ENCODE results near the gene CCDC57.
"Not testable (repeated sequence)": the region's sequence is repeated elsewhere in the genome, so short reads cannot be mapped to it uniquely, and the experiment has no call there.

CCDC57 gene

GRCh38 chr17:82184761-82185160 lies 27.9 kb downstream of the CCDC57 start:
- Mint-ChIP-seq H3K27ac (no peak overlapping the region), H3K36me3 (ENCODE audit: low read depth) (peaks cover 61% of the 10 kb centered on the region), H3K4me1 (ENCODE audit: low read depth) (no peaks in the 10 kb centered on the region), H3K27me3 (no peaks in the 10 kb centered on the region), H3K4me3 (no peak overlapping the region), H3K9me3 (no peaks in the 10 kb centered on the region)
- intact Hi-C loops (cut with micrococcal nuclease), result no loop called here

DNA sequence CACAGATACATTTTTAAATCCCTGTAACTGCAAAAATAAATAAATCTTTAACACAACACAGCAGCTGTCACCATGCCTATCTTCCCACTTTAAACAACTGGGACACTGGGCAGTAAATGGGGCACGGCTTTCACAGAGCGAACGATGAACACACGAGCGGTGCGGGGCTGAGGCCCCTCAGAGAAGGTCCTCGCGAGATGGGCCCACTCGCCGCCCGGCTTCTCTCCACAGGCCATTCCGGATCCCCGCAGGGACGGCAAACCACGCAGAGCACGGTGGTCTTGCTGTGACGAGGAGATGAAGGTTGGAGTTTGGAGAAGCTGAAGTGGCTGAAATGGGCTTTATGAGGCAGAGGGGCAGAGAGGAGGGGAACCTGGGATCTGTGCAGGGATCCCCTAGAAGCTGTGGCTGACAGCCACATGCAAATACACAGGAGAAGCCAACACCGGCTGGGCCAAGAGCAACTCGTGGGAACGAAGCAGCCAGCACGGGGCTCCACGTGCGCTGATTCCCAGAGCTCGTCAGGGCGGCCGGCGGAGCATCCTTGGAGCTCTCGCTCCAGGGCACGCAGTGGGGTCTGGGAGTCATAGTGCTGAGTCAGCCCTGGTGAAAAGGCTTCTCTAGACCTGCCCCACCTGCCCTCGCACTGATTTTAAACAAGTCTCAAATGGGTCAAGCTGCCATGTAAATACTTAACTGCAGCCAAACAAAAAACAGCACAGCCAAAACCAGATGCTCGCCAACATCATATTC lies 31.7 kb downstream of the CCDC57 start:
- Mint-ChIP-seq H3K36me3 (ENCODE audit: low read depth) (peaks cover 78% of the 10 kb centered on the region), H3K4me3 (no peak overlapping the region), H3K4me1 (ENCODE audit: low read depth) (no peaks in the 10 kb centered on the region), H3K27me3 (no peaks in the 10 kb centered on the region), H3K27ac (no peak overlapping the region), H3K9me3 (no peaks in the 10 kb centered on the region)
- intact Hi-C loops (cut with micrococcal nuclease), result no loop called here

DNA sequence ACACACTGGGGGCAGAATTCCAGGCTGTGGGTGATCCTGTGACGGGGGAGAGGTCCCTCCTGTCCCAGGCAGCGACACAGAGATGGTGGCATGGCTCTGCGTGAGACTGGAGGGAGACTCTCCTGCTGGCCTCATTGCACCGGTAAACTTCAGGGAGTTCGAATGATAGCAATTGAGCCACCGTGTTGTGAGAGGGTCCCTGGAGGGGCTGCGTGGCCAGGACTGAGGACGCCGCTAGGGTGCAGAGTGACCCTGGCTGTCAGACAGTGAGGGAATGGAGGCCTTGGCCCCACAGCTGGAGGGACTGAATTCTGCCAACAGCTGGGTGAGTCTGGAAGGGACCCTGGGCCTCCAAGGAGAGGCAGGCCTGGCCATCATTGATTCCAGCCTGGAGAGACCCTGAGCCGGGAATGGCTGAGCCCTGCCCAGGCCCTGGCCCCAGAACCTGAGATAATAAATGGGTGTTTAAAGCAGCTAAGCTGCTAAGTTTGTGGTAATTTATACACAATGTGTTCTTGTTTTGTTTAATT lies 32.6 kb downstream of the CCDC57 start:
- Mint-ChIP-seq H3K4me1 (ENCODE audit: low read depth) (no peaks in the 10 kb centered on the region), H3K36me3 (ENCODE audit: low read depth) (peaks cover 83% of the 10 kb centered on the region), H3K27me3 (no peaks in the 10 kb centered on the region), H3K9me3 (no peaks in the 10 kb centered on the region), H3K27ac (no peak overlapping the region), H3K4me3 (no peak overlapping the region)
- intact Hi-C loops (cut with micrococcal nuclease), result no loop called here

GRCh38 chr17:82179412-82179811 lies 33.2 kb downstream of the CCDC57 start:
- Mint-ChIP-seq H3K27me3 (no peaks in the 10 kb centered on the region), H3K4me1 (ENCODE audit: low read depth) (no peaks in the 10 kb centered on the region), H3K36me3 (ENCODE audit: low read depth) (peaks cover 81% of the 10 kb centered on the region), H3K27ac (no peak overlapping the region), H3K9me3 (no peaks in the 10 kb centered on the region), H3K4me3 (no peak overlapping the region)
- intact Hi-C loops (cut with micrococcal nuclease), result no loop called here

DNA sequence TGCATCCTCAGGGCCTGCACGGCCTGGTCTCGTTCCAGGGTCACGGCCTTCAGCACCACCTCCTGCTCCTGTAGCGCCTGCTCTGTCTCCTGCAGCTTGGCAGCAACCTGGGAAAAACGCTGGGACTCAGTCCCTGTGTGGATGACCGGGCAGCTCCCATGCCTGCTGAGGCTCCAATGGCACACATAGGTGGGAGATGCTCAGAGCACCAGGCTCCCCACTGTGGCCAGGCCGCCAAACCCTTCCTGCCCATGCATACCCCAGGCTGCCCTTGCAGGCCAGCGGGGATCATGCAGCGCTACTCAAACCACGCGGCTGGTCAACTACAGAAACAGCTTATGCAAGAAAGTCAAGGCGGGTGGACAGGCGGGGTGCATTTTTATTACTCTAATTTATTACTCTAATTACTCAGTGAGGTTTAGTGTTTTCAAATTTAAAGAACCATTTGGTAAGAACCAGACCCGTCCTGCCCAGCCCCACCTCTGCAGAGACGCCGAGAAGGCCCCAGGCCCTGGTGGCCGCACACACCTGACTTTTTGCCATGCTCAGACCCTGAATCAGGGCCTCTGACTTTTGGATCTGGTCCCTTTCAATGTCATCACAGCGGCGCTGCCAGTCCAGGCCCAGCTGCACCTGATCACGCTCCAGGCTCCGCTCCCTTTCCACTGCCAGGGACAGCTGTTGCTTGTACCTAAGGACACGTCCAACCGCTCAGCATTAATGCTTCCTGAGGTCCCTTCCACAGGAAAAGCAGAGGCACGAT lies 34.0 kb downstream of the CCDC57 start:
- H3K9me3 Mint-ChIP-seq, result no peaks in the 10 kb centered on the region
- H3K4me1 Mint-ChIP-seq (ENCODE audit: low read depth), result no peaks in the 10 kb centered on the region
- H3K36me3 Mint-ChIP-seq (ENCODE audit: low read depth), result peaks cover 74% of the 10 kb centered on the region
- no peaks in the 10 kb centered on the region for H3K27me3 Mint-ChIP-seq
- intact Hi-C loops (cut with micrococcal nuclease), result no loop called here
- H3K27ac Mint-ChIP-seq, result no peak overlapping the region
- H3K4me3 Mint-ChIP-seq, result no peak overlapping the region

GRCh38 chr17:82177761-82178498 lies 34.7 kb downstream of the CCDC57 start:
- H3K4me3 Mint-ChIP-seq, result no peak overlapping the region
- H3K36me3 Mint-ChIP-seq (ENCODE audit: low read depth), result peaks cover 74% of the 10 kb centered on the region
- no peak overlapping the region for H3K27ac Mint-ChIP-seq
- H3K9me3 Mint-ChIP-seq, result no peaks in the 10 kb centered on the region
- intact Hi-C loops (cut with micrococcal nuclease), result no loop called here
- H3K27me3 Mint-ChIP-seq, result no peaks in the 10 kb centered on the region
- H3K4me1 Mint-ChIP-seq (ENCODE audit: low read depth), result no peaks in the 10 kb centered on the region

DNA sequence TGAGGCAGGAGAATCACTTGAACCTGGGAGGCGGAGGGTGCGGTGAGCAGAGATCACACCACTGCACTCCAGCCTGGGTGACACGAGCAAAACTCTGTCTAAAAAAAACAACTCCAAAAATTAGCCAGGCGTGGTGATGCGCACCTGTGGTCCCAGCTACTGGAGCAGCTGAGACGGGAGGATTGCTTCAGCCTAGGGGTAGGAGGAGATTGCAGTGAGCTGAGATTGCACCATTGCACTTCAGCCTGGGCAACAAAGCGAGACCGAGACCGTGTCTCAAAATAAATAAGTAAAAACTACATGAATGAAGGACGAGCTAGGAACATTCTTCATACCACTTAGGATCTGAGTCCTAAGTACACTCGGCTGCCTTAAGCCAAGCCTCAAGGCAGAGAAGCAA lies 35.4 kb downstream of the CCDC57 start:
- peaks cover 76% of the 10 kb centered on the region for H3K36me3 Mint-ChIP-seq (ENCODE audit: low read depth)
- H3K4me1 Mint-ChIP-seq (ENCODE audit: low read depth), result no peaks in the 10 kb centered on the region
- no peaks in the 10 kb centered on the region for H3K9me3 Mint-ChIP-seq
- no peaks in the 10 kb centered on the region for H3K27me3 Mint-ChIP-seq
- H3K27ac Mint-ChIP-seq, result no peak overlapping the region
- intact Hi-C loops (cut with micrococcal nuclease), result no loop called here
- no peak overlapping the region for H3K4me3 Mint-ChIP-seq

- Mint-ChIP-seq H3K9me3 (no peaks in the 10 kb centered on the region), H3K36me3 (ENCODE audit: low read depth) (peaks cover 83% of the 10 kb centered on the region)
- intact Hi-C loops (cut with micrococcal nuclease), result no loop called here
Measured at GRCh38 chr17:82175951-82176350, 36.7 kb downstream of the CCDC57 start.

GRCh38 chr17:82175201-82175600 lies 37.4 kb downstream of the CCDC57 start:
- H3K4me3 Mint-ChIP-seq, result no peak overlapping the region
- no peak overlapping the region for H3K27ac Mint-ChIP-seq
- intact Hi-C loops (cut with micrococcal nuclease), result no loop called here

More at GRCh38 chr17:82175951-82176350, 36.7 kb downstream of the CCDC57 start:
- H3K27ac Mint-ChIP-seq, result no peak overlapping the region
- no peak overlapping the region for H3K4me3 Mint-ChIP-seq
- peaks cover 4% of the 10 kb centered on the region for H3K4me1 Mint-ChIP-seq (ENCODE audit: low read depth)
- no peaks in the 10 kb centered on the region for H3K27me3 Mint-ChIP-seq

GRCh38 chr17:82174042-82174857 lies 38.4 kb downstream of the CCDC57 start:
- H3K36me3 Mint-ChIP-seq (ENCODE audit: low read depth), result peaks cover 72% of the 10 kb centered on the region
- H3K27ac Mint-ChIP-seq, result peak overlapping the region; percentile 7
- H3K4me1 Mint-ChIP-seq (ENCODE audit: low read depth), result peaks cover 21% of the 10 kb centered on the region
- intact Hi-C loops (cut with micrococcal nuclease); H3K27me3 Mint-ChIP-seq; H3K4me3 Mint-ChIP-seq; H3K9me3 Mint-ChIP-seq: not testable (repeated sequence)

More at GRCh38 chr17:82175201-82175600, 37.4 kb downstream of the CCDC57 start:
- Mint-ChIP-seq H3K36me3 (ENCODE audit: low read depth) (peaks cover 82% of the 10 kb centered on the region), H3K4me1 (ENCODE audit: low read depth) (peaks cover 11% of the 10 kb centered on the region), H3K9me3 (no peaks in the 10 kb centered on the region), H3K27me3 (no peaks in the 10 kb centered on the region)

DNA sequence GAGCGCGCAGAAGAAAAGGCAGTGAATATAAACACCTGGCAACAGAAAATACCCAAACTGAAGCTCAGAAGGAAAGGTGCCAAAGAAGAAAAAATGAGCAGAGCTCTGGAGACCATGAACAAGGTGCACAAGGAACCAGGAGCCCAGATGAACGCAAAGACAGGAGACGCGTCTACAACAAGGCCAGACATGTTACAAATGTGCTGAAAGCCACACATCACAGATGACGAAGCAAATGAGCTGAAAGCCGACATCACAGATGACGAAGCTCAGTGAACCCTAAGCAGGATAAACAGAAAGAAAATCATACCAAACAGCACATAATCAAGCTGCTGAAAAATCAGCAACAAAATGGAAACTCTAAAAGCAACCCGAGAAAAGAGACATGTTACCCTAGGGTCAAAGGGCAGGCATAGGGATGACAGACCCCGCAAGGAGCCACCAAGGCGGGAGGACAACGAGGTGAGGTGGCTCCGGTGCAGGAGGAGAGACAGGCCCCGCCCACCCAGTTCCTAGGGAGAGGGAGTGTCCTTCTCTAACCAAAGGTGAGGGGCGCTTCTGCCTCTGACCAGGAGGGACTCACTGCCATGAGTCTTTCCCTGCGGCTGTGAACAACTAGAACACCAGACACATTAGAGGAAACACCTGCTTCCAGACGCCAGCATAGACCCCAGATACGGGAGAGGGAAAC lies 39.1 kb downstream of the CCDC57 start:
- Mint-ChIP-seq H3K9me3 (no peaks in the 10 kb centered on the region), H3K27ac (peak overlapping the region; percentile 7), H3K27me3 (no peaks in the 10 kb centered on the region), H3K4me1 (ENCODE audit: low read depth) (peaks cover 25% of the 10 kb centered on the region), H3K4me3 (no peak overlapping the region), H3K36me3 (ENCODE audit: low read depth) (peaks cover 65% of the 10 kb centered on the region)
- intact Hi-C loops (cut with micrococcal nuclease), result no loop called here

GRCh38 chr17:82172486-82173160 lies 40.0 kb downstream of the CCDC57 start:
- H3K27me3 Mint-ChIP-seq, result no peaks in the 10 kb centered on the region
- intact Hi-C loops (cut with micrococcal nuclease), result no loop called here
- H3K4me1 Mint-ChIP-seq (ENCODE audit: low read depth), result peaks cover 33% of the 10 kb centered on the region
- H3K36me3 Mint-ChIP-seq (ENCODE audit: low read depth), result peaks cover 65% of the 10 kb centered on the region
- H3K27ac Mint-ChIP-seq, result no peak overlapping the region
- H3K4me3 Mint-ChIP-seq, result no peak overlapping the region
- H3K9me3 Mint-ChIP-seq, result no peaks in the 10 kb centered on the region
